NCI-H187 treated with DMSO at 0.1 percent for 48 hours (cell line): ENCODE measurements around the gene TRIM66.

Experiments used
- DNase-seq: peaks from one replicate; lab custom pipeline; 2025; lab: John Stamatoyannopoulos, UW

Gene TRIM66

DNA sequence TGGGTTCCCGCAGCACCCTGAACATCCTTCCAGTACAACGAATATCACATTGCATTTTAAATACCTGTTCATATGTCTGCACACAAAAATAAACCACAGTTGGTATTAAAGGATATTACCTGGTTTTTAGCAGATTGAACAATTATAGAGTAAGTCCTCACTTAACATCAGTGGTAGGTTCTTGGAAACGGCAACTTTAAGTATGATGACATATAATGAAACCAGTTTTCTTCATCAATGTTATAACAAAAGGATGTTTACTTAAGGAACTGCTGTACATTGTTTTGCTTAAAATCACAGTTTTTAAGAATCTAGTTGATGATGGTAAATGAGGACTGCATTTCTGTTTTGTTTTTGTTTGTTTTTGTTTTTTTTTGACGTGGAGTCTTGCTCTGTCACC is 28.0 kb downstream of the TRIM66 start:
- no peak for DNase-seq

DNA sequence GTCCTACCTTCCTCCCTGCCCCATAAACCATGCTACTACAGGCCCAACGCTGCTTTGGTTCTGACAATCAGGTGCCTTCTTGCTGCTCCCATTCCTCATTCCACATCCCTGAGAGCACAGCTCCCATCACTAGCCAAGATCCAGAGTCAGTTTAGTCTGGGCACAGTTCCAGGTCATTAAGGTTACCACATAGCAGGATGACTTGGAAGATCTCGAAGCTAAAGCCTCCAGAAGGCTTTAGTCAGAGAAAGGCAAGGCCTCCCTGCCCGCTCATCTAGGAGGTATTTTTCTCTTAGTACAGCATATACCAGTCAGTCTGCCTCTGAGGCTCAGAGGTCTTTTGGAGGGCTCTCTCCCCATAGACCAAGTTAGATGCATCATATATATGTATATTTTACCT is 30.3 kb downstream of the TRIM66 start:
- no peak for DNase-seq

DNA sequence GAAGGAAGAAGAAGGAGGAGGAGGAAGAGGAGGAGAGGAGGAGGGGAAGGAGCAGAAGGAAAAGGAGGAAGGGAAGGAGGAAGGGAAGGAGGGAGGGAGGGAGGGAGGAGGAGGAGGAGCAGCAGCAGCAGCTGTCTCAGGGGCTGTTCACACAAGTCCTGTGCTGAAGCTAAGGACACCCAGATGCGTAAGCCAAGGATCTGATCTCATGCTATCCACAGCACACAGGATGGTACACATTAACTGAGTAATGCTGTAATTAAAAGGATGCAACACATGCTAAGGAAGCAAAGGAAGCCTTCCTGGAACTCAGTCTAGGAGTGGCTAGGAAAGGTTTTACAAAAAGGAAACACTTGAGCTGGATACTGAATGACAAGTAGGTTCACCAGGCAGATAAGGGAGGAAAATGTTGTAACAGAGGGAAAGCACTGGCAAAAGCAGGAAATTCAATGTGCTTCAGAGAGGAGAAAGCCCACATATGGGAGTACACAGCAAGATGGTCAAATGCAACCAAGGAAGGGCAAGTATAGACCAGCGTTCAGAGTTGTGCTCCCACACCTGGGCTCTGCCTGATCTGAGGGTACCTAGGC is 32.0 kb downstream of the TRIM66 start:
- no peak for DNase-seq

DNA sequence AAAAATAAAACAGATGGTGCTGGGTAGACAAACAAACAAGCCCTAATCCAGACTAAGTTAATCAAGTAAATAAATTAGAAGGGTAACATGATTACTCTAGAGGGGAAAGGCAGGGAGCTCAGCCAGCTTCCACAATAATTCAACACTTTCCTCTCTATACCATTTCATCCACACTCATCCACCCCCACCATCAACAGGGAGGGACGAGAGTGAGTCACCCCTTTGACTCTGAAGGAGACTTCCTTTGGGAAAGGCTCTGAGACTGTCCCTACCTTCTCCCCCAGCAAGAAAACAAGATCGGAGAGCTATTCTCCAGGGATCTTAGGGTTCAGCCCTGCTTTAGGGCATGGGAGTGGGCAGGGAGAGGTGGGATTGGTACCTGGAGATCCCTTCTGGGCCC is 33.1 kb downstream of the TRIM66 start:
- DNase-seq, result no peak

DNA sequence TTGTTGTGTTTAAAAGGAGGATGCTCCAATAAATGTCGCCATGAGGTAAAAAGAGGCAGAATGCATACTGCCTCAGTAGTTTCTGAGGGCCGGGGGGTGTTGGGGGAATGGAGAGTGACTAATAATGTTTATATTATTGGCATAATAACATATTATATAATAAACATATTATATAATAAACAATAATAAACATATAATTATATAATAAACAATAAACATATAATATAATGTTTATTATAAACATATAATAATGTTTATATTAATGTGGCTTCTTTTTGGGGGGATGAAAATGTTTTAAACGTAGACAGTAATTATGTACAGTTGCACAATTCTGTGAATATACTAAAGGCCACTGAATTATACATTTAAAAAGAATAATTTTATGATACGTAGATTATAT is 35.6 kb downstream of the TRIM66 start:
- DNase-seq, result no peak

DNA sequence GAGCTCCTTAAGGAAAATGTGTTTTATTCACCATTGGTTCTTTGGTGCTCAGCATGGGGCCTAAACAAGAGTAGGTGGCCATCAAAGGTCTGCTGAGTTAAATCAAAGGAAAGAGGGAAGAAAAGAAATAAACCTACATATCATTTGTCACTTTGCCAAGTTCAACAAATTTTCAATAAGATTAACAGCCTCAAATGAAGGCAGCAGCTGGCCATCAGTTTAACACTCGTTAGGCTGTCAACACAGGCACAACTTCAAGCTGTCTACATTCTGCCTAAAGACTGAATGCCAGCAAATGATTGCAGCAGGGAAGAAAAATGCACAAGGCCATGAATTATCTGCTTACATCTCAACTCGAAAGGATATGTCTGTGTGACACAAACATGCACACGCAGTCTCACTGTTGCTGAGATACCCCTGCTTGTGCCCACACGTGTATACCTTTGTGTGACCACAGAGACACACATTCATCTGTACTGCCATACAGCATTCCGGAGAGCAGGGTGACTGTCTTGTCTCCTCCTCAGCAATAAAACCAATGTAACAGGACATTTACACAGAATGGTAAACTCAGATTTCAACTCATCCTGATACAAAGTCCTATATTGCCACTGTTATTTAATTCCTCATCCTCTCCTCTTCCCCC is 40.1 kb downstream of the TRIM66 start:
- no peak for DNase-seq

DNA sequence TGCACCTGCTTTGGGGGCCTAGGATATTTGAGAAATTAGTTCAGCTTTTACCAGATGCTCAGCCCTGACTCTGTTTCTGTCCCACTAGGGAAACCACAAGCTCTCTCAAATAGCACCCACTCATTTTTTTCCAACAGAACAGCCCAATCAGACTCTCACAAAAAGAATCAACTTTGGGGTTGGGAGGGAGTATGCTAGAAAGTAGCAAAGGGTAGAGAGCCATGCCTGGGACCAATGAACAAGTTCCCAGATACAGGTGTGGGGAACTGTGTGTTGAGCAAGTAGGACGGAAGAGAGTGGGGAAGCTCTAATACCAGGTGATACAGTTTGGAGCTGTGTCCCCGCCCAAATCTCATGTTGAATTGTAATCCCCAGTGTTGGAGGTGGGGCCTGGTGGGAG is 41.1 kb downstream of the TRIM66 start:
- no peak for DNase-seq

DNA sequence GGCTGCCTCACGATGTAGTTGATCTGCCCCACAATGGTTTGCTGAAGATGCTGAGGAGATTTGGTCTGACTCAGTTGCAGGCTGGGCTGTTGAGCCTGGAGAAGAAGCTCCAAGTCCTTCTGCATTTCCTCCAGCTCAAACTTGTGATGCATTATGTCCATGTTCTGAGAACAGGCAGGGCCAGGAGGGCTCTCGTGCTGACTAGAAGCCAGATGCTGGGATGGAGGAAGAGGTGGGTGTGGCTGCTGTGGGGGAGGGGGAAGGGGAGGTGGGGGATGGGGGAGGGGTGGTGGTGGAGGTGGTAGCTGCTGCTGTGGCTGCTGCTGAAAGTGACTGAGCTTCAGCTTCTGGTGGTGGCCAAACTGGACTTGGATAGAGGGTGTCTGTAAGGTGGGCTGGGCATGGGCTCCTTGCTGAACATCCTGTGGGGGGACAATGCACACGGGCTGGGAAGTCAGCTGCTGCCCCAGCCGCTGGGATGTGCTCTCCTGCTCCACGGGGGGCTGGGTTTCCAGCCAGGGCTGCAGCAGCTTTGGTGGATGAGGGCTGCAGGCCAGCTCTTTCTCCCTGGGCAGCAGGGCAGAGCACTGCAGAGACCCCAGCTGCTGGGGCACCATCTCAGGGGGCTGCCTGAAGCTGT is 42.1 kb downstream of the TRIM66 start:
- no peak for DNase-seq

DNA sequence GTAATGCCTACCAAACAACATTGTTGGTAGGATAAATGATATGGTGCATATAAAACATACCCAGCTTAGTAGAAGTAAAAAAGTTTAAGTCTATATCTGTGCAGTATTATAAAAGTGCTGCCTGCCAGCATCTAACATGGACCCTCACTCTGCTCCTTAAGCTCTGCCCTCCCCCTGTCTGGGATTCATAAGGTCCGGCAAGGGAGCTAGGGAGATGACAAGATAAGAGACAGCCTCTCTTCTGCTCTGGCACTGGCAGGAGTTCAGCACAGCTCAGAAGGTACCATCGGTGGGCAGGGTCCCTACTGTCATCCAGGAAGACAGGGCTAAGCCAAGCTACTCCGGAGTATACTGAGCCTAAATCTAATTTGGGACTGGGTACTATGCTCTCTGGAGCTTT is 42.8 kb downstream of the TRIM66 start:
- no peak for DNase-seq

DNA sequence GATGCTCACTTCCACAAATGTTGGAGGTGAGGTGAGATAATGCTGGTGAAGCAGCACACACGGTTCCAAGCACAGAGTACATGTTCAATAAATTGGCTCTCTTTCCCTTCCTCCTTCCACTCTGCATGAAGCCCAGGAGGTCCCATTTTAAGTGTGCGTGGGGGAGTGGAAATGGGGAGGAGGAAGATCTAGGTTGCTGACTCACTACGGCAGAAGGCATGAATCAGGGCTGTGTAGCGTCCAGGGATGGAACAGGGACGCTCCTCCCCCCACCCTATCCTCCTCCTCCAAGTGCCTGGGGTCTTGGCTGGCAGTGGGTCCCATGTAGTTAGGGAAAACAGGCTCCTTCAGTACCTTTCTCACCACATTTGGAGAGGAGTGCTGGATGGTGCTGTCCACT is 44.2 kb downstream of the TRIM66 start:
- DNase-seq, result no peak

DNA sequence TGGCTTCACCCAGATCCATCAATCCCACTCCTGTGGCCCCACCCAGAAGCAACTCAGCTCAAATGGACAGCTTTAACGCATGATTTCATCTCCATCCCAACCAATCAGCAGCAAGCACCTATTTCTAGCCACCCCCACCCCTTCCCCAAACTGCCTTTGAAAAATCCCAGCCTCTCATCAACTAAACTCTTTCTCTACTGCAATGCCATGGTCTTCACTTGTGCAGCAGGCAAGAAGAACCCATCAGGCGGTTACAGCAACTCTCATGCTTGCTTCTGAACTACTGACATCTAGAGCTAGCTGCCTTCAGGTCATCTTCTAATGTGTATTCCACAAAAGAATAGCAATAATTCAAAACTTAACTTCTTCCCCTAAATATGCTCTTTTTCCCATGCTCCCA is 46.3 kb downstream of the TRIM66 start:
- no peak for DNase-seq

DNA sequence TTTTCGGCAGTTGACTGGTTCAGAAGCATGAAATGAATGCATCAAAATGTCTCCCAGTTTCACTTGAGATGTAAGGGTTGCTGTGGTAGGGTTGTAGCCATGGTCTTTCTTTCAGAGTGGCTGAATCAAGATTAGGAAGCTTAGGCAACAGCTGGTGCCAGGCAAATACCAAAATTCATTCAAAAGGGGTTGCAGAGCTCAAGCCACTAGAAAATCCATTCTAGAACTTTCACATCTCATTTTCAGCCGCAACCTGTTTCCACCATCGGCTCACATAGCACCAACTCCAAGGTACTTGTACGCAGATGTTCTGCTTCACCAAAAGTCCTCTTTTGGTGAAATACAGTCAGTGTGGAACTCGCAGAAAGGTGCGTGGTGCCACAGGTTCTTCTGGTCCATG is 48.0 kb downstream of the TRIM66 start:
- no peak for DNase-seq

DNA sequence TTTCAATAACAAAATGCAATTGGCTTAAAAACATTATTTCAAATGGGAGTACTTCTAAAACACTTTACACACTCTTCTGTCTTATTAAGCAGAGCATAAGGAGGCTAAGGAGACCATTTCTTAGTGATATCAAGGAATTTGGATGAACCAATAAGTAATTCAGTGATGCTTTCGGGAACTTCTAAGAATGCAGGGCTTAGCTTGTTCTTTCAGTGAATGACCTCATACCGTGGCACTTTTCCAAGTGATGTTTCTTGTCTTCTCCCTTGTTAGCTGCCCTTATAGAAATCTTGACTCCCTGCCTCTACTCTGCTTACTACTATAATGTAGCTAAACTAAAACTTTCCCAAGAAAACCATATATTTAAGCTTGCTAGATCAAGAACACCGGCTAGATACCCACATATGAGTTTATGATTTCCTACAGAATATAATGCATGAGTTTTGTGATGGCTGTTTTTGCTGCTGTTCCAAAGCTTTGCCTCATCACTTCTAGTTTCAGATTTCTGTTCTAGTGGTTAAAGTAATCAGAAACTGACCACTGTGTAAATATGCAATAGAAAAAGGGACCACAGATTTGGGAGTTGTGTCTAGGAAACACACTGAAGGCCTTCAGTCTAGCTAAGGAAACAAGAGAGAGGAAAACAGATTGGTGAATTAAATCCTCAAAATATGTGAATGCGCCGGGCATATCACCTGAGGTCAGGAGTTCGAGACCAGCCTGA is 50.9 kb downstream of the TRIM66 start:
- DNase-seq, result no peak

DNA sequence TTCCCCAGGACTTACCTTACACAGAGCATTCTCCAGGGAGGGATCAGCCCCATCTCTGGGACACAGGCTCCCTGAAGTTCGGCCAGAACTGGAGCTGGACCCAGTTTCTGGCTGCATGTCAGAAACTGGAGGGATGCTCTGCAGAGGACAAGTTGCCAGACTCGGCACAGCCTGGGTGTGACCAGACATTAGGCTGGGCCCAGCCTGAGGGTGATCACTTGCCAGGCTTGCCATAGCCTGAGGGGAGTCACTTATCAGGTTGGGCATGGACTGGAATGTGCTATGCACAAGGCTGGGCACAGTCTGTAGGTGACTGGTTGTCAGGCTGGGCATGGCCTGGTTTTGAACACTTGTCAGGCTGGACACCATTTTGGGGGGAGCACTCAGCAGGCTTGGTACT is 57.8 kb downstream of the TRIM66 start:
- DNase-seq, result no peak

DNA sequence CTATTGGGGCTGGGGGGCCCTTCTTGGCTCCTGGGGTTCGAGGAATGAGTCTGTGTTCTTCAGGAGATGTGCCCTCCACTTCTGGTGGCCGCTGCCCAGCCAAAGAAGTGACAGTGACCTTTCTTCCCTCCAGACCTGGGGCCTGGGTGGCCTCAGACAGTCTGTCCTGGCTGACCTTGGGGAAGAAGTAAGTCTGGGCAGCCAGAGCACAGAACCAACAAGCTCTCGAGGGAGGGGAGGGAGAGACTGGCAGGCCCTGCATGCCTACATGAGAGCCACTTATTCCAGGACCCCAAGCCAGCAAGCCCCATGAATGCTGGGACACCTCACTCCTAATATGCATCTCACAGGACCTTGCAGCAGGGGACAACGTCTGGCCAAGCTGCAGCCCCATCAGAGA is 61.3 kb downstream of the TRIM66 start:
- DNase-seq, result no peak

DNA sequence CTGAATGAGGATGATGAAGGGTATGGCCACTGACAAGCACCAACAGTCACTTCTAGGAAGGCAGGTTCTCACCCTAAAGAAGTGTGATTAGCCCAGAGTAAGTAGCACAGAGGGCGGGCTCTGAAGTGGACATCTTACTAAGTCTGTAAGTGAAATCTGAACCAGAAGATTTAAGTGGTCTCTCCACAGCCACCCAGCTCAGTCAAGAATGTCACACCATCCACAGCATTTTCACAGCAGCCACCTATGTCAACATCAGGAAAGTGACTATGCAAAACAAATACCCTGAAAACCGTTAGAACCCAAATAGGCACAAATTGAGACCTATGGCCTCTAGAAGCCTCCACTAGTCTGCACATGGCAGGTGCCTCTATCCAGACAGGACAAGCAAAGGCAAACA is 65.4 kb downstream of the TRIM66 start:
- DNase-seq, result no peak

DNA sequence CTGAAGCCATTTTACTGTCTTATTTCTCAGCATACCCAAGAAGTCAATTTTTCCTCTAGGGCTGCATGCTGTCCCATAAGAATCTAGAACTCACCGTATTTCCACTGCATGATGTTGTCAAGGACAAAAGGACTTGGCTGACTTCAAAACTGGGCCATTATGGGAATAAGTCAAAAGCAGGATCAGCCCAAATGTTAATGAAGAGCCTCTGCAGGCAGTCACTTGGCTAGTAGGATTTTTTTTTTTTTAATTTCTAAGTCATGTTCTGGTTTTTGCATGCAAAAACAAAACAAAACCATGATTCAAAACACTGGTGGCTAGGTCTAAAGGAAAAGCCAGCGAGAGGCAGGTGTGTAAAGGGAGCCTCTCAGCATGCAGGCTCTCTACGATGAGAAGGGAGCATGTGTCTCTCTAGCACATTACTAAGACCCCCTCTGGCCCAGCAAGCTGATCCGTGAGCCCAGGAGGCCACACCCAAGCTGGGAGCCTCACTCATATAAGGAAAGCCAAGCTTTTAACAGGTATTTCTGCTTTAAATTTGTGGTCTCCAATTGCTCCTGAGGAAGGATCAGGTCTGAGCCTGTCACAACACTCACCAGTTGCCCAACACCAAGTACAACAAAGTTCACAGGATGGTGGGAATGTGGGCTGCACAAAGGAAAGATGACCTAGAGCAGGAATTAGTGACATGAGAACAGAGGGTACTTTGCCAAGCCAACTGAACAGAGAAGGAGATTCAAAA is 67.0 kb downstream of the TRIM66 start:
- DNase-seq, result no peak

DNA sequence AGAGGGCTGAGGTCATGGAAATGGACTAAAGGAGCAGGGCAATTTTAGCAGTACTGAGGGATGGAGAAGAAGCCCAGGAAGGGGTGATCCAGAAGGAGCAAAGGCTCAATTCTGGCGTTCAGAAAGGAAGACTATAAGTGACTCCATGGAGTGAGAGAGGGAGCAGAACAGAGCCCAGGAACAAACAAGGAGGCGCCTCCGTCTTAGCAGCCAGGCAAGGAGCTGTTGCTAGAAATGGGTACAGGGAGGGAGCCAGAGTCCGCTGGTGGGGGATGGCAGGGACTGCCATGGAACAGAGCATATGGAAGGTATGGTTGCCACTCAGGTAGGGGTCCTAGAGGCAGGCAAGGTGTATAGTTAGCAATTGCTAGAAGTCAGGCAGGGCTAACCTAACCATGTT is 68.0 kb downstream of the TRIM66 start:
- no peak for DNase-seq

DNA sequence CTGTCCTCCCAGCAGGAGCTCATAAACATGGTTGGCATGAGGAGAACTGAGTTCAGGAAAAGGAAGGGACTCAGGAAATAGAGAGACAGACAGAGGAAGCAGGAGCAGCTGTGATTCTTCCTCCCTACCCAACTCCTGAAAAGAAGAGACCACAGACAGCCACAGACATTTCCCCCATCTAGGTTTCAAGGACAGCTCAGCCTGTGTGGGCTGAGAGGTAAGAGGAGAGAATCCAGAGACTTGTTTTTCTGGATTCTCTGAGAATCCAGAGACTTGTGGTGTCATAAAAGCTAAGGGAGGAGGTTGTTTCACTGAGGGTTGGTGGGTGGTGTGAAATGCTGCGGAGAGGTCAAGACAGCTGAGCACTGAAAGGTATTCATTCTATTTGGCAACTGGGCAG is 69.4 kb downstream of the TRIM66 start:
- no peak for DNase-seq

DNA sequence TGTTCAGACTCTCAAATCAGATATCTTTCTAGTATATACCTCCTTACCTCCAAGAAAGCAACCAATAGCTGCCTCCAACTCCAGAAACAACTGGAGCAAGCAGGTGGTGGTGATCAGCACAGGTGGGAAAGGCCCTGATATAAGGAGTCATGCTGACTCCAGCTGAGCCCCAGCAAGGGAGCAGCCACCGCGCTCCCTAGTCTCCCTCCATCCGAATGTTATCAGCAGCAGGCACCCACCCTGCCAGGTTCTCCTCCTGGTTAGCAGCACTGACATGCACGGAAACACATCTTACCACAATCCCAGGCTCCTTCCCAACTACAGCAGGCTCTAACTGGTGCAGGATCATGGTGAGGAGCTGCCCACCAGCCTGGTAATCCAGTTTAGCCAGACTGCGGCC is 69.9 kb downstream of the TRIM66 start:
- DNase-seq, result no peak

DNA sequence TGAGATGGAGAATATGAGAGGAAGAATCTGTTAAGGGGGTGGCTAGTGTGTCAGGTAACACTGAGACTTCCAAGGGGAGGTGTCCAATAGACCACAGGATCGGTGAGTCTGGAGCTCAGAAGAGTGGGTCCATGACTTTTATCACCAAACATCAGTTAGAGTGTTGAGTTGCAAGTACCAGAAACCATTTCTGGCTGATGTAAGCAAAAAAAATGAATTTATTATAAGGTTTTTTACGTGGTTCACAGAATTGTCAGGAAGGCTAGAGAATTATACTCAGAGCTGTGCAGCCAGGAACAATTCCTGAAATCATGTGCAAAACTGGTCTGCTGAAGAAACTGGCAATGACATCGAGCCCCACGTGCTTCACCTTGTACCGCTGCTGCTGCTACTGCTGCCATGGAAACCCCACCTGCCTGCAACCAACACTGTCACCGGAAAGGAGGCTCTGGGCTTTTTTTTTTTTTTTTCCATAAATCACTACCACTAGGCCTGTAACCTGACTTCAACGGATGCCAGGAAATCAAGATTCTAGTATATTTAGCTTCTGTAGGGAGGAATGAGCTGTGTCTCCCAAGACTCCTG is 71.8 kb downstream of the TRIM66 start:
- peak; percentile 50 for DNase-seq

DNA sequence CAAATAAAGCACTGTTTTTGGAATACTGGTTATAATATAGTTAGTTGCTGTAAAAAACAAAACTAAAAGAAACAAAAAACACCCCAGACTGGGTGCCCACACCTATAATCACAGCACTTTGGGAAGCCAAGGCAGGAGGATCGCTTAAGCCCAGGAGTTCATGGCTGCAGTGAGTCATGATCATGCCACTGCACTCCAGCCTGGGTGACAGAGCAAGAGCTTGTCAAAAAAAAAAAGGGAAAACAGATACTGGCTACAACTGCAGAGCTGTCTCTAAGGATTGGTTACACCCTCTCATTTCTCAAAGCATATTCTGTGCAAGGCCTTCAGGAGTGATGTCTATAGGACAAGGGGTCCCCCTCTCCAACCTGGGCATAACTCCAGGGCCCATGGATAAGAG is 73.8 kb downstream of the TRIM66 start:
- DNase-seq, result no peak
